Measurements from ENCODE around the gene CCDC69.
"Not testable (repeated sequence)": the region's sequence is repeated elsewhere in the genome, so short reads cannot be mapped to it uniquely, and the experiment has no call there.

The CCDC69 gene

GRCh38 chr5:151212406-151212798 lies 11.5 kb downstream of the CCDC69 start:
- H3K36me3 ChIP-seq (ENCODE audit: control insufficient read depth, insufficient read depth, low read length), result no peaks in the 10 kb centered on the region
- no peak for DNase-seq (ENCODE audit: low read depth, low spot score)
- no peak overlapping the region for H3K4me3 ChIP-seq (ENCODE audit: low read length)
- WGBS (ENCODE audit: insufficient coverage, insufficient read length), result no CpG with 5 or more reads among the region's 3 CpGs
- H3K27me3 ChIP-seq (ENCODE audit: control insufficient read depth, insufficient read depth, low read length), result no peaks in the 10 kb centered on the region
- no peaks in the 10 kb centered on the region for H3K4me1 ChIP-seq (ENCODE audit: control insufficient read depth, insufficient read depth, low read length)
- no peak overlapping the region for H3K27ac ChIP-seq (ENCODE audit: low read length)
- no peaks in the 10 kb centered on the region for H3K9me3 ChIP-seq (ENCODE audit: control insufficient read depth, insufficient read depth, low read length)

- H3K36me3 ChIP-seq (ENCODE audit: control insufficient read depth, insufficient read depth, low read length), result no peaks in the 10 kb centered on the region
- no peak overlapping the region for H3K27ac ChIP-seq (ENCODE audit: low read length)
- H3K27me3 ChIP-seq (ENCODE audit: control insufficient read depth, insufficient read depth, low read length), result no peaks in the 10 kb centered on the region
- H3K4me3 ChIP-seq (ENCODE audit: low read length), result no peak overlapping the region
- H3K9me3 ChIP-seq (ENCODE audit: control insufficient read depth, insufficient read depth, low read length), result no peaks in the 10 kb centered on the region
- H3K4me1 ChIP-seq (ENCODE audit: control insufficient read depth, insufficient read depth, low read length), result no peaks in the 10 kb centered on the region
- DNase-seq (ENCODE audit: low read depth, low spot score), result no peak
- WGBS (ENCODE audit: insufficient coverage, insufficient read length), result no CpG with 5 or more reads among the region's 5 CpGs
These were observed 15.4 kb downstream of the CCDC69 start for GRCh38 chr5:151208481-151208914.

- H3K27ac ChIP-seq (ENCODE audit: low read length), result no peak overlapping the region
- WGBS (ENCODE audit: insufficient coverage, insufficient read length), result no CpG with 5 or more reads among the region's 10 CpGs
- DNase-seq (ENCODE audit: low read depth, low spot score), result no peak
- H3K4me1 ChIP-seq (ENCODE audit: control insufficient read depth, insufficient read depth, low read length), result no peaks in the 10 kb centered on the region
- H3K36me3 ChIP-seq (ENCODE audit: control insufficient read depth, insufficient read depth, low read length), result no peaks in the 10 kb centered on the region
- no peaks in the 10 kb centered on the region for H3K9me3 ChIP-seq (ENCODE audit: control insufficient read depth, insufficient read depth, low read length)
- no peak overlapping the region for H3K4me3 ChIP-seq (ENCODE audit: low read length)
- H3K27me3 ChIP-seq (ENCODE audit: control insufficient read depth, insufficient read depth, low read length), result no peaks in the 10 kb centered on the region
These were observed 18.5 kb downstream of the CCDC69 start for GRCh38 chr5:151205411-151205810.

- H3K36me3 ChIP-seq (ENCODE audit: control insufficient read depth, insufficient read depth, low read length), result no peaks in the 10 kb centered on the region
- no peak overlapping the region for H3K4me3 ChIP-seq (ENCODE audit: low read length)
These were observed 19.8 kb downstream of the CCDC69 start for GRCh38 chr5:151204051-151204450.

GRCh38 chr5:151202381-151203139 lies 21.3 kb downstream of the CCDC69 start:
- no peaks in the 10 kb centered on the region for H3K36me3 ChIP-seq (ENCODE audit: control insufficient read depth, insufficient read depth, low read length)
- H3K4me1 ChIP-seq (ENCODE audit: control insufficient read depth, insufficient read depth, low read length), result 0 out of 2 replicates have a peak, but pooled peaks cover 1% of the 10 kb centered on the region
- H3K27me3 ChIP-seq (ENCODE audit: control insufficient read depth, insufficient read depth, low read length), result no peaks in the 10 kb centered on the region
- WGBS (ENCODE audit: insufficient coverage, insufficient read length), result no CpG with 5 or more reads among the region's 5 CpGs
- H3K27ac ChIP-seq (ENCODE audit: low read length), result no peak overlapping the region
- no peak for DNase-seq (ENCODE audit: low read depth, low spot score)
- no peaks in the 10 kb centered on the region for H3K9me3 ChIP-seq (ENCODE audit: control insufficient read depth, insufficient read depth, low read length)
- no peak overlapping the region for H3K4me3 ChIP-seq (ENCODE audit: low read length)

More at GRCh38 chr5:151204051-151204450, 19.8 kb downstream of the CCDC69 start:
- H3K9me3 ChIP-seq (ENCODE audit: control insufficient read depth, insufficient read depth, low read length), result no peaks in the 10 kb centered on the region
- H3K4me1 ChIP-seq (ENCODE audit: control insufficient read depth, insufficient read depth, low read length), result no peaks in the 10 kb centered on the region
- no peak for DNase-seq (ENCODE audit: low read depth, low spot score)
- WGBS (ENCODE audit: insufficient coverage, insufficient read length), result no CpG with 5 or more reads among the region's 5 CpGs
- H3K27ac ChIP-seq (ENCODE audit: low read length), result no peak overlapping the region
- H3K27me3 ChIP-seq (ENCODE audit: control insufficient read depth, insufficient read depth, low read length), result no peaks in the 10 kb centered on the region

- no CpG with 5 or more reads among the region's 6 CpGs for WGBS (ENCODE audit: insufficient coverage, insufficient read length)
- H3K27ac ChIP-seq (ENCODE audit: low read length), result no peak overlapping the region
- no peak overlapping the region for H3K4me3 ChIP-seq (ENCODE audit: low read length)
- no peaks in the 10 kb centered on the region for H3K27me3 ChIP-seq (ENCODE audit: control insufficient read depth, insufficient read depth, low read length)
- no peak for DNase-seq (ENCODE audit: low read depth, low spot score)
- no peaks in the 10 kb centered on the region for H3K9me3 ChIP-seq (ENCODE audit: control insufficient read depth, insufficient read depth, low read length)
- H3K4me1 ChIP-seq (ENCODE audit: control insufficient read depth, insufficient read depth, low read length), result 0 out of 2 replicates have a peak, but pooled peaks cover 1% of the 10 kb centered on the region
- H3K36me3 ChIP-seq (ENCODE audit: control insufficient read depth, insufficient read depth, low read length), result no peaks in the 10 kb centered on the region
These were observed 22.8 kb downstream of the CCDC69 start for GRCh38 chr5:151200913-151201595.

GRCh38 chr5:151199581-151200185 lies 24.2 kb downstream of the CCDC69 start:
- Histone ChIP-seq H3K27ac (ENCODE audit: low read length) (no peak overlapping the region), H3K36me3 (ENCODE audit: control insufficient read depth, insufficient read depth, low read length) (no peaks in the 10 kb centered on the region), H3K4me1 (ENCODE audit: control insufficient read depth, insufficient read depth, low read length) (0 out of 2 replicates have a peak, but pooled peaks cover 1% of the 10 kb centered on the region), H3K9me3 (ENCODE audit: control insufficient read depth, insufficient read depth, low read length) (no peaks in the 10 kb centered on the region), H3K4me3 (ENCODE audit: low read length) (no peak overlapping the region), H3K27me3 (ENCODE audit: control insufficient read depth, insufficient read depth, low read length) (no peaks in the 10 kb centered on the region)
- no peak for DNase-seq (ENCODE audit: low read depth, low spot score)
- no CpG with 5 or more reads among the region's 7 CpGs for WGBS (ENCODE audit: insufficient coverage, insufficient read length)

- WGBS (ENCODE audit: insufficient coverage, insufficient read length), result no CpG with 5 or more reads among the region's 5 CpGs
- 0 out of 2 replicates have a peak, but pooled peaks cover 1% of the 10 kb centered on the region for H3K4me1 ChIP-seq (ENCODE audit: control insufficient read depth, insufficient read depth, low read length)
These were observed 25.0 kb downstream of the CCDC69 start for GRCh38 chr5:151198861-151199260.

GRCh38 chr5:151197291-151197600 lies 26.6 kb downstream of the CCDC69 start:
- not testable (repeated sequence) for H3K9me3 ChIP-seq (ENCODE audit: control insufficient read depth, insufficient read depth, low read length); H3K27ac ChIP-seq (ENCODE audit: low read length); H3K36me3 ChIP-seq (ENCODE audit: control insufficient read depth, insufficient read depth, low read length); H3K4me1 ChIP-seq (ENCODE audit: control insufficient read depth, insufficient read depth, low read length); H3K27me3 ChIP-seq (ENCODE audit: control insufficient read depth, insufficient read depth, low read length); DNase-seq (ENCODE audit: low read depth, low spot score); H3K4me3 ChIP-seq (ENCODE audit: low read length)
- WGBS (ENCODE audit: insufficient coverage, insufficient read length), result no CpG with 5 or more reads among the region's 9 CpGs

More at GRCh38 chr5:151198861-151199260, 25.0 kb downstream of the CCDC69 start:
- Histone ChIP-seq H3K36me3 (ENCODE audit: control insufficient read depth, insufficient read depth, low read length) (no peaks in the 10 kb centered on the region), H3K4me3 (ENCODE audit: low read length) (no peak overlapping the region), H3K27me3 (ENCODE audit: control insufficient read depth, insufficient read depth, low read length) (no peaks in the 10 kb centered on the region), H3K9me3 (ENCODE audit: control insufficient read depth, insufficient read depth, low read length) (no peaks in the 10 kb centered on the region), H3K27ac (ENCODE audit: low read length) (no peak overlapping the region)
- no peak for DNase-seq (ENCODE audit: low read depth, low spot score)

- Histone ChIP-seq H3K9me3 (ENCODE audit: control insufficient read depth, insufficient read depth, low read length) (no peaks in the 10 kb centered on the region), H3K4me1 (ENCODE audit: control insufficient read depth, insufficient read depth, low read length) (0 out of 2 replicates have a peak, but pooled peaks cover 1% of the 10 kb centered on the region), H3K27me3 (ENCODE audit: control insufficient read depth, insufficient read depth, low read length) (no peaks in the 10 kb centered on the region), H3K27ac (ENCODE audit: low read length) (no peak overlapping the region), H3K4me3 (ENCODE audit: low read length) (no peak overlapping the region), H3K36me3 (ENCODE audit: control insufficient read depth, insufficient read depth, low read length) (no peaks in the 10 kb centered on the region)
- no CpG with 5 or more reads among the region's 5 CpGs for WGBS (ENCODE audit: insufficient coverage, insufficient read length)
- DNase-seq (ENCODE audit: low read depth, low spot score), result no peak
These were observed 27.2 kb downstream of the CCDC69 start for GRCh38 chr5:151196556-151197290.
